Panc1 (cell line): Measurements from ENCODE around the gene CDH16.

Source experiments
- CTCF ChIP-seq: fragments of 450-650 bp; IDR thresholded peaks from 2 replicates; pipeline ENCODE4 v1.5.1; 2017; ENCODE audit warnings: mild to moderate bottlenecking
- POLR2AphosphoS5 ChIP-seq: IDR thresholded peaks from 2 replicates; pipeline ENCODE4 v1.6.1; 2012; ENCODE audit warnings: mild to moderate bottlenecking, low read depth, low read length, moderate library complexity
- REST ChIP-seq, 2 experiments: IDR thresholded peaks; 2 replicates each; pipeline ENCODE4 v1.6.1; 2011 to 2012; ENCODE audit warnings: low read depth in 2 of 2, control low read depth in 1 of 2, low read length in 1 of 2, mild to moderate bottlenecking in 1 of 2, moderate library complexity in 1 of 2; ENCODE audit not compliant: insufficient read depth in 1 of 2

GRCh38 chr16:66858740-66859396 is 59.8 kb downstream of the CDH16 start:
- no peak for TF ChIP-seq CTCF
- no peak for TF ChIP-seq POLR2AphosphoS5
- TF ChIP-seq REST (IDR thresholded peaks at IDR 0.05; ENCODE audit: insufficient read depth in 1 of 2, low read depth in 2 of 2, low read length in 1 of 2) = no peak
